Ovary (tissue), 9 donors: Measurements from ENCODE around the gene CPA4. TPM values are rescaled to one million over a fixed set of nuclear protein-coding genes. Genes with fewer than 3 reads are reported as not detected.

ENCODE experiments used
- DNase-seq, 5 donors: peaks; one replicate each; pipeline ENCODE4 v3.0.0-alpha.2; 2019 to 2020
- H3K27ac ChIP-seq, 2 donors: fragments of 200-600 bp; one replicate each; pipeline versions ENCODE4 v1.5.1 to v1.8.0; 2019 to 2022
- H3K27me3 ChIP-seq: fragments of 200-600 bp; one replicate; pipeline ENCODE4 v1.8.0; 2022
- H3K36me3 ChIP-seq: fragments of 200-600 bp; sonication (generic); one replicate; pipeline ENCODE4 v1.5.1; 2019
- H3K4me1 ChIP-seq: one replicate; pipeline ENCODE4 v1.8.1; 2013; ENCODE audit warnings: mild to moderate bottlenecking, moderate library complexity; ENCODE audit not compliant: insufficient read depth
- H3K4me3 ChIP-seq: fragments of 200-600 bp; sonication (generic); one replicate; pipeline ENCODE4 v1.5.1; 2017
- H3K9me3 ChIP-seq, 2 donors: fragments of 200-600 bp in 1 of 2; sonication (generic) in 1 of 2; one replicate each; pipeline versions ENCODE4 v1.5.1 to v1.8.1; 2013 to 2019; ENCODE audit warnings: mild to moderate bottlenecking in 1 of 2, moderate library complexity in 1 of 2
- CTCF ChIP-seq, 3 donors: fragments of 450-650 bp in 2 of 3; fragments of 200-600 bp in 1 of 3; IDR thresholded peaks; one replicate each; pipeline versions ENCODE4 v1.5.1 to v1.8.0; 2016 to 2022; ENCODE audit warnings: antibody characterized with exemption in 3 of 3, mild to moderate bottlenecking in 1 of 3
- EP300 ChIP-seq: sonication (generic); formaldehyde crosslinking; IDR thresholded peaks from one replicate; pipeline ENCODE4 v1.6.1; 2017; ENCODE audit warnings: antibody characterized with exemption
- POLR2A ChIP-seq: fragments of 450-650 bp; IDR thresholded peaks from one replicate; pipeline ENCODE4 v1.6.1; 2017; ENCODE audit warnings: antibody characterized with exemption, mild to moderate bottlenecking, moderate library complexity
- WGBS, 3 donors: extraction: QIAGEN DNeasy Blood & Tissue Kit in 1 of 3; methylation state at CpG; one replicate each; pipeline versions ENCODE4 v1.1.5 to v1.1.7; 2013 to 2017; 5-methylcytosine and 5-hydroxymethylcytosine counted together
- intact Hi-C, 4 donors: fragments of 100-400 bp; cut with DNase I; formaldehyde crosslinking; loops; one replicate each; pipeline versions ENCODE4 v1.11.0 to v1.15.1; 2022 to 2023
- polyA plus RNA-seq, 2 donors: library from polyadenylated mRNA; stranded (reverse); fragments of 200-250 nt in 1 of 2; fragments of 350-450 nt in 1 of 2; fragmentation: Illumina TruSeq in 1 of 2; extraction: RNeasy Lipid Tissue Mini Kit (QIAGEN cat#74804) in 1 of 2; gene quantifications; one replicate each; pipeline ENCODE4 v1.2.3, GENCODE V29; 2013 to 2014
- total RNA-seq, 7 donors: library from RNA; depleted of rRNA in 2 of 7; stranded (reverse); fragments of >200 nt in 2 of 7; fragmentation: NEBNext Ultra II Directional in 3 of 7; extraction: Animal tissue kit (Norgen Biotek cat#: 25700) in 3 of 7; gene quantifications; one replicate each; pipeline versions ENCODE4 v1.1.0 to v1.2.4, GENCODE V29; 2016 to 2023
- donor health status: DM: no; HTN: no; CAD: no; lungs with moderate emphysema.
- donor health status: DM: no; HTN: no; CAD: no.
- donor health status: Bipolar disorder and iron deficiency.
- donor health status: DM: yes; HTN: yes; CAD: no.
- donor health status: DM: no; HTN: no; CAD: no.
- donor health status: DM: yes; HTN: yes; CAD: no.

Gene CPA4
- total and polyA plus RNA-seq, 9 donors = 0.13 to 1.7 (median 0.33) TPM; not detected in 3

DNA sequence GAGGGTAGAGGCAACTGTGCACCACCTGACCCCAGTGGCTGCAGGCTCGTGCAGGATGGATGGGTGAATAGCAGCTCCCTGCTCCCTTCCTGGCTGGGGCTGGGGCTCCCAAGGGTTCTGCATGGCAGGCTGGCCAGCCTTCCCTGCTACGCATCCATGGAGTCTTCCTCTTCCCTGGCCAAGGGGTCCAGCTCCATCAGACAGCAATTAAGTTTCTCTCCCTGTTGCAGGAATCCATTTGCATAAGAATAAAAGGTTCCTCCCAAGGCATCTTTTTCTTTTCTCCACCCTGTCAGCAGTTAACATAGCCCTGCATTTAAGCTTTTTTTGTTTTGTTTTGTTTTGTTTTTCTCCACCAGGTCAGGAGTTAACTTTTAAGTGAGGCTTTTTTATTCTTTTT lies 36.3 kb upstream of the CPA4 start:
- H3K27me3 ChIP-seq = no peaks in the 10 kb centered on the region
- peaks cover 0 to 6% of the 10 kb centered on the region in 2 donors for H3K9me3 ChIP-seq
- intact Hi-C loops = no loop called here
- no peak overlapping the region for H3K4me3 ChIP-seq
- TF ChIP-seq CTCF (IDR thresholded peaks at IDR 0.05) (no peak), POLR2A (no peak), EP300 (no peak)
- DNase-seq = no peak
- no peak overlapping the region for H3K27ac ChIP-seq
- 73 to 90% (median 77%) methylated on average over 2 of the region's 2 CpGs for WGBS, 3 donors
- H3K4me1 ChIP-seq = no peaks in the 10 kb centered on the region
- no peaks in the 10 kb centered on the region for H3K36me3 ChIP-seq

- no peaks in the 10 kb centered on the region for H3K27me3 ChIP-seq
- no peaks in the 10 kb centered on the region for H3K36me3 ChIP-seq
- 73 to 78% (median 77%) methylated on average over 1 of the region's 1 CpG for whole genome bisulfite sequencing, 3 donors
- intact Hi-C loops = no loop called here
- no peak for TF ChIP-seq EP300
- TF ChIP-seq POLR2A = no peak
- no peak for TF ChIP-seq CTCF (IDR thresholded peaks at IDR 0.05)
- H3K9me3 ChIP-seq = peaks cover 0 to 6% of the 10 kb centered on the region in 2 donors
- no peak for DNase-seq
- no peaks in the 10 kb centered on the region for H3K4me1 ChIP-seq
- H3K4me3 ChIP-seq = no peak overlapping the region
- no peak overlapping the region for H3K27ac ChIP-seq
These were observed 34.4 kb upstream of the CPA4 start for GRCh38 chr7:130258494-130259078.

GRCh38 chr7:130262448-130262847 lies 30.5 kb upstream of the CPA4 start:
- WGBS, 3 donors = 58 to 65% (median 61%) methylated on average over 2 of the region's 2 CpGs

DNA sequence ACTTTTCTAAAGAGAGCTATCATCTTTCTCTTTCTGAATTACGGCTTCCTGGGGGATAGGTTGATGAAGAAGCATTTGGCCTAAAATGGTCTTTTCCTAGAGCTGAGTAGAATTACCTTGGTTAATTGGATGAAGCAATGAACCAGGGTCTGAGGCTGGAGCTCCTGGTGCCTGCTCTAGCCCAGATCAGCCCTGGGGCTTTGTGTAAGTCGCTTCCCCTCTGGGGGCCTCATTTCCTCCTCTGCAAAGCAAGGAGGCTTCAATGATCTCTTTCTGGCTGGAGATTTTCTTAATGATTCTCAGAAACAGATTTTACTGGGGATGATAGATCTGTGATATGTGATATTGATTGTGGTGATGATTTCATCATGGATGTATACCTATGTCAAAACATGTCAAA lies 29.8 kb upstream of the CPA4 start:
- Histone ChIP-seq H3K36me3 (no peaks in the 10 kb centered on the region), H3K27me3 (no peaks in the 10 kb centered on the region), H3K4me3 (no peak overlapping the region), H3K27ac (no peak overlapping the region), H3K4me1 (no peaks in the 10 kb centered on the region), H3K9me3 (no peaks in the 10 kb centered on the region)
- whole genome bisulfite sequencing, 3 donors = 80 to 88% (median 86%) methylated on average over 2 of the region's 2 CpGs
- DNase-seq = no peak
- no peak for TF ChIP-seq CTCF (IDR thresholded peaks at IDR 0.05)
- no peak for TF ChIP-seq EP300
- TF ChIP-seq POLR2A = no peak
- intact Hi-C loops = no loop called here

More at GRCh38 chr7:130262448-130262847, 30.5 kb upstream of the CPA4 start:
- Histone ChIP-seq H3K27me3 (no peaks in the 10 kb centered on the region), H3K4me3 (no peak overlapping the region), H3K9me3 (no peaks in the 10 kb centered on the region), H3K27ac (no peak overlapping the region), H3K4me1 (no peaks in the 10 kb centered on the region), H3K36me3 (no peaks in the 10 kb centered on the region)
- intact Hi-C loops = no loop called here
- no peak for DNase-seq
- TF ChIP-seq CTCF (IDR thresholded peaks at IDR 0.05) (no peak), EP300 (no peak), POLR2A (no peak)
